ENCODE measurements around the gene EHMT1.

- TF ChIP-seq, protein P1, sequence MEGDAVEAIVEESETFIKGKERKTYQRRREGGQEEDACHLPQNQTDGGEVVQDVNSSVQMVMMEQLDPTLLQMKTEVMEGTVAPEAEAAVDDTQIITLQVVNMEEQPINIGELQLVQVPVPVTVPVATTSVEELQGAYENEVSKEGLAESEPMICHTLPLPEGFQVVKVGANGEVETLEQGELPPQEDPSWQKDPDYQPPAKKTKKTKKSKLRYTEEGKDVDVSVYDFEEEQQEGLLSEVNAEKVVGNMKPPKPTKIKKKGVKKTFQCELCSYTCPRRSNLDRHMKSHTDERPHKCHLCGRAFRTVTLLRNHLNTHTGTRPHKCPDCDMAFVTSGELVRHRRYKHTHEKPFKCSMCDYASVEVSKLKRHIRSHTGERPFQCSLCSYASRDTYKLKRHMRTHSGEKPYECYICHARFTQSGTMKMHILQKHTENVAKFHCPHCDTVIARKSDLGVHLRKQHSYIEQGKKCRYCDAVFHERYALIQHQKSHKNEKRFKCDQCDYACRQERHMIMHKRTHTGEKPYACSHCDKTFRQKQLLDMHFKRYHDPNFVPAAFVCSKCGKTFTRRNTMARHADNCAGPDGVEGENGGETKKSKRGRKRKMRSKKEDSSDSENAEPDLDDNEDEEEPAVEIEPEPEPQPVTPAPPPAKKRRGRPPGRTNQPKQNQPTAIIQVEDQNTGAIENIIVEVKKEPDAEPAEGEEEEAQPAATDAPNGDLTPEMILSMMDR (IDR thresholded peaks at IDR 0.05; ENCODE audit: insufficient read depth, low read length), result peak; percentile 61
- TF ChIP-seq POLR2AphosphoS5 (IDR thresholded peaks at IDR 0.05; ENCODE audit: low read depth) (peak; percentile 73), GABPA (IDR thresholded peaks at IDR 0.05; ENCODE audit: low read depth) (peak; percentile 98), REST (IDR thresholded peaks at IDR 0.05; ENCODE audit: insufficient replicate concordance, low read depth) (no peak), SPI1 (IDR thresholded peaks at IDR 0.05; ENCODE audit: borderline replicate concordance, low read depth) (no peak)
Measured at GRCh38 chr9:137578518-137579258, 40.1 kb upstream of the EHMT1 start, which contains the start of gene DPH7.
